Suprapubic skin (tissue), 4 donors: ENCODE measurements around the gene FSD2.

ENCODE experiments used
- CTCF ChIP-seq, 2 donors: fragments of 200-600 bp in 1 of 2; fragments of 450-650 bp in 1 of 2; sonication (generic) in 1 of 2; IDR thresholded peaks; one replicate each; pipeline ENCODE4 v1.5.1; 2016 to 2019; ENCODE audit warnings: antibody characterized with exemption in 2 of 2, mild to moderate bottlenecking in 1 of 2, moderate library complexity in 1 of 2
- EP300 ChIP-seq: sonication (generic); formaldehyde crosslinking; IDR thresholded peaks from one replicate; pipeline ENCODE4 v1.6.1; 2017; ENCODE audit warnings: antibody characterized with exemption
- POLR2A ChIP-seq, 2 donors: fragments of 450-650 bp; IDR thresholded peaks; one replicate each; pipeline ENCODE4 v1.6.1; 2017; ENCODE audit warnings: antibody characterized with exemption in 2 of 2, mild to moderate bottlenecking in 2 of 2, moderate library complexity in 2 of 2
- POLR2AphosphoS5 ChIP-seq, 3 donors: sonication (generic); formaldehyde crosslinking; IDR thresholded peaks; one replicate each; pipeline ENCODE4 v1.6.1; 2017; ENCODE audit warnings: antibody characterized with exemption in 3 of 3

GRCh38 chr15:82778755-82779154 lies 27.1 kb downstream of the FSD2 start:
- TF ChIP-seq CTCF (IDR thresholded peaks at IDR 0.05) (no peak), EP300 (no peak), POLR2A (IDR thresholded peaks at IDR 0.05) (no peak), POLR2AphosphoS5 (IDR thresholded peaks at IDR 0.05) (no peak)
